ENCODE measurements around the gene UNK.

GRCh38 chr17:75754378-75755204 lies 30.0 kb upstream of the UNK start:
- TF ChIP-seq CTCF (IDR thresholded peaks at IDR 0.05): no peak
- TF ChIP-seq EP300 (IDR thresholded peaks at IDR 0.05): no peak

Measured in ovary (tissue), 3 donors.